HEK293 (cell line): ENCODE measurements around the gene VIPR2.
"Not testable (repeated sequence)": the region's sequence is repeated elsewhere in the genome, so short reads cannot be mapped to it uniquely, and the experiment has no call there.

ENCODE experiments used
- CTCF ChIA-PET: fragments of 350-600 bp; formaldehyde crosslinking; extraction: SDS; loops from one replicate; lab custom pipeline; 2021; ENCODE audit warnings: antibody characterized with exemption; lab: Yijun Ruan, JAX
- POLR2A ChIA-PET: fragments of 300-600 bp; formaldehyde crosslinking; extraction: SDS; loops from one replicate; lab custom pipeline; 2020; ENCODE audit warnings: antibody characterized with exemption, inconsistent platforms; lab: Yijun Ruan, JAX
- H3K27ac ChIP-seq: fragments of 200-500 bp; sonication (Bioruptor generic); 2 replicates; pipeline ENCODE4 v1.5.1; 2014; ENCODE audit warnings: low read depth, low read length, control low read depth, inconsistent platforms; ENCODE audit errors: extremely low read depth
- H3K36me3 ChIP-seq, 2 experiments: fragments of 200-500 bp in 1 of 2; sonication (Bioruptor generic) in 1 of 2; 1 replicate in 1 of 2; 2 replicates in 1 of 2; pipeline ENCODE4 v1.5.1; 2014 to 2017; ENCODE audit warnings: inconsistent platforms in 2 of 2, low read length in 2 of 2; ENCODE audit not compliant: control insufficient read depth in 2 of 2, insufficient read depth in 1 of 2
- H3K4me1 ChIP-seq: fragments of 200-500 bp; sonication (Bioruptor generic); 2 replicates; pipeline ENCODE4 v1.5.1; 2014; ENCODE audit warnings: mild to moderate bottlenecking, low read length, inconsistent platforms; ENCODE audit not compliant: control insufficient read depth, insufficient read depth
- H3K4me3 ChIP-seq: 2 replicates; pipeline ENCODE4 v1.5.1; 2011; ENCODE audit warnings: low read depth, mild to moderate bottlenecking, control low read depth, low read length, moderate library complexity
- H3K9me3 ChIP-seq: fragments of 200-500 bp; sonication (Bioruptor generic); 2 replicates; pipeline ENCODE4 v1.5.1; 2014; ENCODE audit warnings: low read depth, low read length, inconsistent platforms; ENCODE audit not compliant: control insufficient read depth, insufficient read depth
- GLI2 ChIP-seq: fragments of 450-650 bp; formaldehyde crosslinking; IDR thresholded peaks from 2 replicates; pipeline ENCODE4; 2017; ENCODE audit warnings: missing biosample characterization, missing genetic modification characterization, low read depth, borderline replicate concordance
- KLF10 ChIP-seq: fragments of 450-650 bp; IDR thresholded peaks from 2 replicates; pipeline ENCODE4 v1.5.1; 2018; ENCODE audit warnings: missing biosample characterization, mild to moderate bottlenecking, missing genetic modification characterization
- YY1 ChIP-seq: fragments of 450-650 bp; formaldehyde crosslinking; IDR thresholded peaks from 2 replicates; pipeline ENCODE4 v1.5.1; 2018; ENCODE audit warnings: missing biosample characterization, missing genetic modification characterization
- ZBTB7A ChIP-seq: fragments of 450-650 bp; formaldehyde crosslinking; IDR thresholded peaks from 2 replicates; pipeline ENCODE4 v1.5.1; 2016; ENCODE audit warnings: low read depth, missing biosample characterization, missing genetic modification characterization
- ZFP3 ChIP-seq: fragments of 450-650 bp; formaldehyde crosslinking; IDR thresholded peaks from 2 replicates; pipeline ENCODE4 v1.5.1; 2016; ENCODE audit warnings: low read depth, missing biosample characterization, missing genetic modification characterization
- ZFP37 ChIP-seq: fragments of 450-650 bp; formaldehyde crosslinking; IDR thresholded peaks from 2 replicates; pipeline ENCODE4 v1.5.1; 2016; ENCODE audit warnings: missing biosample characterization, missing genetic modification characterization
- ZIC2 ChIP-seq: fragments of 450-650 bp; formaldehyde crosslinking; IDR thresholded peaks from 2 replicates; pipeline ENCODE4 v1.5.1; 2016; ENCODE audit warnings: missing biosample characterization, missing genetic modification characterization
- ZNF132 ChIP-seq: fragments of 450-650 bp; formaldehyde crosslinking; IDR thresholded peaks from 2 replicates; pipeline ENCODE4 v1.5.1; 2017; ENCODE audit warnings: missing biosample characterization, missing genetic modification characterization, borderline replicate concordance
- ZNF146 ChIP-seq: fragments of 450-650 bp; formaldehyde crosslinking; IDR thresholded peaks from 2 replicates; pipeline ENCODE4 v1.5.1; 2016; ENCODE audit warnings: missing biosample characterization, missing genetic modification characterization
- ZNF169 ChIP-seq: fragments of 450-650 bp; formaldehyde crosslinking; IDR thresholded peaks from 2 replicates; pipeline ENCODE4 v1.5.1; 2016; ENCODE audit warnings: missing biosample characterization, missing genetic modification characterization
- ZNF184 ChIP-seq: fragments of 450-650 bp; IDR thresholded peaks from 2 replicates; pipeline ENCODE4 v1.5.1; 2018; ENCODE audit warnings: missing biosample characterization, mild to moderate bottlenecking, missing genetic modification characterization
- ZNF202 ChIP-seq: fragments of 450-650 bp; formaldehyde crosslinking; IDR thresholded peaks from 2 replicates; pipeline ENCODE4 v1.5.1; 2016; ENCODE audit warnings: missing biosample characterization, missing genetic modification characterization, borderline replicate concordance
- ZNF223 ChIP-seq: fragments of 450-650 bp; formaldehyde crosslinking; IDR thresholded peaks from 2 replicates; pipeline ENCODE4 v1.5.1; 2016; ENCODE audit warnings: missing biosample characterization, missing genetic modification characterization
- ZNF514 ChIP-seq: fragments of 450-650 bp; formaldehyde crosslinking; IDR thresholded peaks from 2 replicates; pipeline ENCODE4 v1.5.1; 2016; ENCODE audit warnings: missing biosample characterization, missing genetic modification characterization
- ZNF555 ChIP-seq: fragments of 450-650 bp; formaldehyde crosslinking; conservative IDR thresholded peaks from 2 replicates; pipeline ENCODE4 v1.5.1; 2017; ENCODE audit warnings: missing biosample characterization, mild to moderate bottlenecking, missing genetic modification characterization, inconsistent platforms
- ZNF600 ChIP-seq: fragments of 450-650 bp; formaldehyde crosslinking; IDR thresholded peaks from 2 replicates; pipeline ENCODE4 v1.5.1; 2016; ENCODE audit warnings: missing biosample characterization, missing genetic modification characterization
- ZNF677 ChIP-seq: fragments of 450-650 bp; IDR thresholded peaks from 2 replicates; pipeline ENCODE4 v1.5.0; 2018; ENCODE audit warnings: missing biosample characterization, mild to moderate bottlenecking, missing genetic modification characterization, moderate library complexity
- ZNF707 ChIP-seq: fragments of 450-650 bp; formaldehyde crosslinking; IDR thresholded peaks from 2 replicates; pipeline ENCODE4 v1.5.1; 2016; ENCODE audit warnings: missing biosample characterization, missing genetic modification characterization
- ZSCAN4 ChIP-seq: fragments of 450-650 bp; formaldehyde crosslinking; IDR thresholded peaks from 2 replicates; pipeline ENCODE4 v1.5.1; 2017; ENCODE audit warnings: missing biosample characterization, missing genetic modification characterization
- ZXDB ChIP-seq: fragments of 450-650 bp; formaldehyde crosslinking; IDR thresholded peaks from 2 replicates; pipeline ENCODE4 v1.5.1; 2016; ENCODE audit warnings: missing biosample characterization, missing genetic modification characterization

Gene VIPR2

GRCh38 chr7:159102681-159103381 is 41.8 kb downstream of the VIPR2 start:
- Histone ChIP-seq H3K36me3 (no peaks in the 10 kb centered on the region), H3K4me1 (no peaks in the 10 kb centered on the region), H3K4me3 (no peak overlapping the region), H3K9me3 (no peaks in the 10 kb centered on the region), H3K27ac (no peak overlapping the region)
- ChIA-PET CTCF (no interaction called here), POLR2A (no interaction called here)
- TF ChIP-seq ZNF132 (tag by site-specific recombination) (no peak), ZBTB7A (tag by site-specific recombination) (no peak), ZNF707 (tag by site-specific recombination) (no peak), ZIC2 (no peak), YY1 (tag by site-specific recombination) (no peak), ZFP3 (no peak), ZXDB (tag by site-specific recombination) (no peak), ZNF146 (tag by site-specific recombination) (no peak), ZNF184 (no peak), ZNF202 (tag by site-specific recombination) (no peak), ZNF223 (tag by site-specific recombination) (no peak), ZNF600 (tag by site-specific recombination) (no peak), ZFP37 (tag by site-specific recombination) (no peak), ZNF169 (tag by site-specific recombination) (no peak), ZSCAN4 (tag by site-specific recombination) (no peak), ZNF677 (tag by site-specific recombination) (no peak), ZNF514 (no peak), KLF10 (tag by site-specific recombination) (no peak), GLI2 (tag by site-specific recombination) (no peak), ZNF555 (no peak)

DNA sequence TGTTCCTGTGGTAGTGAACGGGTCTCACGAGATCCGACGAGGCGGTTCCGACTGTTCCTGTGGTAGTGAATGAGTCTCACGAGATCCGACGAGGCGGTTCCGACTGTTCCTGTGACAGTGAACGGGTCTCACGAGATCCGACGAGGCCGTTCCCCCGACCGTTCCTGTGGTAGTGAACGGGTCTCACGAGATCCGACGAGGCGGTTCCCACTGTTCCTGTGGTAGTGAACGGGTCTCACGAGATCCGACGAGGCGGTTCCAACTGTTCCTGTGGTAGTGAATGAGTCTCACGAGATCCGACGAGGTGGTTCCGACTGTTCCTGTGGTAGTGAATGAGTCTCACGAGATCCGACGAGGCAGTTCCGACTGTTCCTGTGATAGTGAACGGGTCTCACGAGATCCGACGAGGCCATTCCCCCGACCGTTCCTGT is 43.0 kb downstream of the VIPR2 start:
- H3K4me3 ChIP-seq, CTCF ChIA-PET, H3K36me3 ChIP-seq, H3K4me1 ChIP-seq, POLR2A ChIA-PET, H3K27ac ChIP-seq, H3K9me3 ChIP-seq: not testable (repeated sequence)

DNA sequence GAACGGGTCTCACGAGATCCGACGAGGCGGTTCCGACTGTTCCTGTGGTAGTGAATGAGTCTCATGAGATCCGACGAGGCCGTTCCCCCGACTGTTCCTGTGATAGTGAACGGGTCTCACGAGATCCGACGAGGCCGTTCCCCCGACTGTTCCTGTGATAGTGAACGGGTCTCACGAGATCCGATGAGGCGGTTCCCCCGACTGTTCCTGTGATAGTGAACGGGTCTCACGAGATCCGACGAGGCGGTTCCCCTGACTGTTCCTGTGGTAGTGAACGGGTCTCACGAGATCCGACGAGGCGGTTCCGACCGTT is 43.6 kb downstream of the VIPR2 start:
- H3K27ac ChIP-seq, H3K9me3 ChIP-seq, POLR2A ChIA-PET, H3K36me3 ChIP-seq, H3K4me1 ChIP-seq, H3K4me3 ChIP-seq, CTCF ChIA-PET: not testable (repeated sequence)

- POLR2A ChIA-PET, H3K27ac ChIP-seq, H3K9me3 ChIP-seq, H3K4me3 ChIP-seq, H3K36me3 ChIP-seq, H3K4me1 ChIP-seq, CTCF ChIA-PET: not testable (repeated sequence)
Measured at GRCh38 chr7:159100281-159101082, 44.2 kb downstream of the VIPR2 start.
